Keratinocyte (primary cell): ENCODE data around the gene RNF207.

Experiments used
- CTCF ChIP-seq, 3 experiments: IDR thresholded peaks in 1 of 3; conservative IDR thresholded peaks in 1 of 3; optimal IDR thresholded peaks in 1 of 3; 2 replicates in 2 of 3; 3 replicates in 1 of 3; pipeline versions ENCODE3 to v1.5.1; 2011; ENCODE audit warnings: low read length in 3 of 3, mild to moderate bottlenecking in 3 of 3, moderate library complexity in 2 of 3, control low read depth in 1 of 3, inconsistent platforms in 1 of 3; ENCODE audit not compliant: insufficient read depth in 2 of 3; ENCODE audit errors: extremely low read depth in 1 of 3
- EZH2 ChIP-seq: IDR thresholded peaks from one replicate; pipeline ENCODE4 v1.6.1; 2012; ENCODE audit warnings: inconsistent platforms, mild to moderate bottlenecking, low read length, moderate library complexity

GRCh38 chr1:6158181-6158580 lies 47.7 kb upstream of the RNF207 start:
- TF ChIP-seq CTCF (optimal IDR thresholded peaks at IDR 0.05 in 1 of 3, IDR thresholded peaks at IDR 0.05 in 1 of 3, conservative IDR thresholded peaks at IDR 0.05 in 1 of 3; ENCODE audit: extremely low read depth in 1 of 3, insufficient read depth in 2 of 3, low read length in 3 of 3): no peak
- TF ChIP-seq EZH2: no peak
